ENCODE measurements around the gene ACO1. TPM values are rescaled to one million over a fixed set of nuclear protein-coding genes. Genes with fewer than 3 reads are reported as not detected.

The ACO1 gene
- total RNA-seq, 1 donor from 2014 or later: 30.6 TPM

- no peaks in the 10 kb centered on the region for H3K9me3 Mint-ChIP-seq (ENCODE audit: unreplicated experiment)
- DNase-seq (ENCODE audit: low spot score): no peak
- TF ChIP-seq CTCF (IDR thresholded peaks at IDR 0.05; ENCODE audit: unreplicated experiment): no peak
- H3K27me3 Mint-ChIP-seq (ENCODE audit: unreplicated experiment): no peaks in the 10 kb centered on the region
- peaks cover 23% of the 10 kb centered on the region for H3K36me3 Mint-ChIP-seq (ENCODE audit: low read depth, unreplicated experiment)
- H3K4me3 Mint-ChIP-seq (ENCODE audit: unreplicated experiment): peak overlapping the region; percentile 43
- H3K27ac Mint-ChIP-seq (ENCODE audit: unreplicated experiment): no peak overlapping the region
- H3K4me1 Mint-ChIP-seq (ENCODE audit: unreplicated experiment): no peaks in the 10 kb centered on the region
Observed at GRCh38 chr9:32497921-32498320, 113.5 kb downstream of the ACO1 start.

GRCh38 chr9:32500768-32501167 is 116.3 kb downstream of the ACO1 start:
- no peaks in the 10 kb centered on the region for H3K4me1 Mint-ChIP-seq (ENCODE audit: unreplicated experiment)
- no peak overlapping the region for H3K4me3 Mint-ChIP-seq (ENCODE audit: unreplicated experiment)
- DNase-seq (ENCODE audit: low spot score): no peak
- H3K36me3 Mint-ChIP-seq (ENCODE audit: low read depth, unreplicated experiment): peaks cover 23% of the 10 kb centered on the region
- no peaks in the 10 kb centered on the region for H3K27me3 Mint-ChIP-seq (ENCODE audit: unreplicated experiment)
- TF ChIP-seq CTCF (IDR thresholded peaks at IDR 0.05; ENCODE audit: unreplicated experiment): no peak
- no peaks in the 10 kb centered on the region for H3K9me3 Mint-ChIP-seq (ENCODE audit: unreplicated experiment)
- no peak overlapping the region for H3K27ac Mint-ChIP-seq (ENCODE audit: unreplicated experiment)

- DNase-seq (ENCODE audit: low spot score): no peak
- no peak overlapping the region for H3K4me3 Mint-ChIP-seq (ENCODE audit: unreplicated experiment)
- no peaks in the 10 kb centered on the region for H3K27me3 Mint-ChIP-seq (ENCODE audit: unreplicated experiment)
- no peaks in the 10 kb centered on the region for H3K9me3 Mint-ChIP-seq (ENCODE audit: unreplicated experiment)
- H3K4me1 Mint-ChIP-seq (ENCODE audit: unreplicated experiment): no peaks in the 10 kb centered on the region
- H3K27ac Mint-ChIP-seq (ENCODE audit: unreplicated experiment): no peak overlapping the region
- peaks cover 20% of the 10 kb centered on the region for H3K36me3 Mint-ChIP-seq (ENCODE audit: low read depth, unreplicated experiment)
- TF ChIP-seq CTCF (IDR thresholded peaks at IDR 0.05; ENCODE audit: unreplicated experiment): no peak
Observed at GRCh38 chr9:32501868-32502267, 117.4 kb downstream of the ACO1 start.

GRCh38 chr9:32502464-32502863 is 118.0 kb downstream of the ACO1 start:
- H3K4me1 Mint-ChIP-seq (ENCODE audit: unreplicated experiment): no peaks in the 10 kb centered on the region
- no peak for DNase-seq (ENCODE audit: low spot score)
- H3K4me3 Mint-ChIP-seq (ENCODE audit: unreplicated experiment): peak overlapping the region; percentile 17
- no peak overlapping the region for H3K27ac Mint-ChIP-seq (ENCODE audit: unreplicated experiment)
- H3K36me3 Mint-ChIP-seq (ENCODE audit: low read depth, unreplicated experiment): peaks cover 20% of the 10 kb centered on the region
- no peaks in the 10 kb centered on the region for H3K9me3 Mint-ChIP-seq (ENCODE audit: unreplicated experiment)
- no peaks in the 10 kb centered on the region for H3K27me3 Mint-ChIP-seq (ENCODE audit: unreplicated experiment)
- TF ChIP-seq CTCF (IDR thresholded peaks at IDR 0.05; ENCODE audit: unreplicated experiment): no peak

GRCh38 chr9:32503008-32503407 is 118.6 kb downstream of the ACO1 start:
- Mint-ChIP-seq H3K27me3 (ENCODE audit: unreplicated experiment) (no peaks in the 10 kb centered on the region), H3K4me1 (ENCODE audit: unreplicated experiment) (no peaks in the 10 kb centered on the region), H3K9me3 (ENCODE audit: unreplicated experiment) (no peaks in the 10 kb centered on the region), H3K4me3 (ENCODE audit: unreplicated experiment) (no peak overlapping the region), H3K36me3 (ENCODE audit: low read depth, unreplicated experiment) (peaks cover 17% of the 10 kb centered on the region), H3K27ac (ENCODE audit: unreplicated experiment) (no peak overlapping the region)
- TF ChIP-seq CTCF (IDR thresholded peaks at IDR 0.05; ENCODE audit: unreplicated experiment): no peak
- DNase-seq (ENCODE audit: low spot score): no peak

Other genes starting within 250 kb of the ACO1 start
- gene RIGI, start 141.6 kb downstream of the ACO1 start, total RNA-seq (ENCODE audit: unreplicated experiment): 8.4 TPM
- gene SMIM27, start 167.7 kb downstream of the ACO1 start, total RNA-seq (ENCODE audit: unreplicated experiment): 8.0 TPM
- gene TOPORS, start 167.9 kb downstream of the ACO1 start, total RNA-seq (ENCODE audit: unreplicated experiment): 20.7 TPM
- gene NDUFB6, start 188.5 kb downstream of the ACO1 start, total RNA-seq (ENCODE audit: unreplicated experiment): 36.8 TPM